Endothelial cell of umbilical vein (primary cell): Measurements from ENCODE around the gene AADAC. TPM values are rescaled to one million over a fixed set of nuclear protein-coding genes. Genes with fewer than 3 reads are reported as not detected.

Source experiments
- BruUV-seq: library from RNA; stranded (reverse); fragments of 400-500 nt; replicated peaks from 2 replicates; lab custom pipeline; 2021; lab: Mats Ljungman, UMichigan
- CTCF ChIA-PET: fragments of 300-600, 350-600 bp; sonication (Branson Sonifier 250); formaldehyde crosslinking; loops from one replicate; lab custom pipeline; 2021; ENCODE audit warnings: antibody characterized with exemption, inconsistent platforms; lab: Charles Lee
- POLR2A ChIA-PET: fragments of 300-600, 350-600 bp; sonication (Branson Sonifier 250); formaldehyde crosslinking; loops from one replicate; lab custom pipeline; 2021; ENCODE audit warnings: antibody characterized with exemption, inconsistent platforms; lab: Charles Lee
- DNase-seq: peaks from one replicate; pipeline ENCODE4 v3.0.0-alpha.2; 2011; ENCODE audit warnings: low read depth, low spot score
- FAIRE-seq: peaks from 2 replicates; lab custom pipeline; 2011; peaks lifted over from hg19 to GRCh38; lab: Jason Lieb, UNC
- H2AFZ ChIP-seq: 2 replicates; pipeline ENCODE4 v1.6.0; 2012; ENCODE audit warnings: low read depth, low read length, control low read depth, inconsistent platforms
- H3K27ac ChIP-seq: 2 replicates; pipeline ENCODE4 v1.5.1; 2011; ENCODE audit warnings: low read depth, mild to moderate bottlenecking, control low read depth, low read length, moderate library complexity; ENCODE audit not compliant: insufficient read depth
- H3K27me3 ChIP-seq, 2 experiments: 2 replicates each; pipeline versions ENCODE4 v1.6.0 to v1.6.1; 2011; ENCODE audit warnings: low read length in 2 of 2, mixed read lengths in 1 of 2; ENCODE audit not compliant: control insufficient read depth in 2 of 2, insufficient read depth in 2 of 2
- H3K36me3 ChIP-seq, 2 experiments: 2 replicates in 1 of 2; 3 replicates in 1 of 2; pipeline ENCODE4 v1.5.1; 2011; ENCODE audit warnings: low read length in 2 of 2, mild to moderate bottlenecking in 1 of 2, moderate library complexity in 1 of 2; ENCODE audit not compliant: control insufficient read depth in 2 of 2, insufficient read depth in 2 of 2; ENCODE audit errors: extremely low read depth in 1 of 2
- H3K4me1 ChIP-seq: 3 replicates; pipeline ENCODE4 v1.5.1; 2011; ENCODE audit warnings: mild to moderate bottlenecking, low read length; ENCODE audit not compliant: control insufficient read depth, insufficient read depth; ENCODE audit errors: extremely low read depth
- H3K4me2 ChIP-seq: 2 replicates; pipeline ENCODE4 v1.6.1; 2011; ENCODE audit warnings: low read length, control low read depth, mixed read lengths; ENCODE audit not compliant: insufficient read depth
- H3K4me3 ChIP-seq, 3 experiments: fragments of 200-600 bp in 1 of 3; sonication (generic), shearing (Covaris generic) in 1 of 3; replicated peaks in 1 of 3; 2 replicates each; pipeline ENCODE4 v1.5.1; 2011 to 2016; ENCODE audit warnings: control low read depth in 3 of 3, low read length in 3 of 3, mild to moderate bottlenecking in 2 of 3, inconsistent platforms in 1 of 3, low read depth in 1 of 3, moderate library complexity in 1 of 3; ENCODE audit not compliant: insufficient read depth in 1 of 3
- H3K79me2 ChIP-seq: 2 replicates; pipeline ENCODE4 v1.6.0; 2012; ENCODE audit warnings: low read length, inconsistent platforms; ENCODE audit not compliant: control insufficient read depth, insufficient read depth
- H3K9ac ChIP-seq: replicated peaks from 2 replicates; pipeline ENCODE3; 2011; ENCODE audit warnings: low read length, control low read depth; ENCODE audit not compliant: insufficient read depth; ENCODE audit errors: extremely low read depth
- H3K9me1 ChIP-seq: replicated peaks from 3 replicates; pipeline ENCODE4 v1.6.0; 2011; ENCODE audit warnings: mild to moderate bottlenecking, low read length; ENCODE audit not compliant: control insufficient read depth, insufficient read depth; ENCODE audit errors: extremely low read depth
- H3K9me3 ChIP-seq: replicated peaks from 2 replicates; pipeline ENCODE4 v1.5.1; 2012; ENCODE audit warnings: low read length, inconsistent platforms; ENCODE audit not compliant: control insufficient read depth, insufficient read depth
- H4K20me1 ChIP-seq: replicated peaks from 2 replicates; pipeline ENCODE3; 2011; ENCODE audit warnings: mild to moderate bottlenecking, low read length; ENCODE audit not compliant: control insufficient read depth, insufficient read depth; ENCODE audit errors: extremely low read depth
- CTCF ChIP-seq, 2 donors: IDR thresholded peaks; 1 replicate in 1 of 2; 2 replicates in 1 of 2; pipeline ENCODE4 v1.5.1; 2011; ENCODE audit warnings: low read length in 2 of 2, mild to moderate bottlenecking in 2 of 2, moderate library complexity in 2 of 2, control low read depth in 1 of 2, inconsistent platforms in 1 of 2, low read depth in 1 of 2; ENCODE audit not compliant: insufficient read depth in 1 of 2; ENCODE audit errors: extremely low read depth in 1 of 2
- EZH2 ChIP-seq: IDR thresholded peaks from 2 replicates; pipeline ENCODE4 v1.6.1; 2012; ENCODE audit warnings: borderline replicate concordance, low read depth, mild to moderate bottlenecking, moderate library complexity, low read length, inconsistent platforms; ENCODE audit not compliant: severe bottlenecking
- FOS ChIP-seq: IDR thresholded peaks from 2 replicates; pipeline ENCODE4 v1.6.1; 2011; ENCODE audit warnings: mild to moderate bottlenecking, low read length, moderate library complexity, borderline replicate concordance; ENCODE audit not compliant: insufficient read depth
- GATA2 ChIP-seq: IDR thresholded peaks from 2 replicates; pipeline ENCODE4 v1.7.0; 2011; ENCODE audit warnings: low read depth, mild to moderate bottlenecking, moderate library complexity, mixed read lengths, low read length; ENCODE audit not compliant: insufficient read length, insufficient read depth
- JUN ChIP-seq: IDR thresholded peaks from 2 replicates; pipeline ENCODE4 v1.6.1; 2011; ENCODE audit warnings: borderline replicate concordance, low read depth; ENCODE audit not compliant: insufficient read length, insufficient read depth
- MAX ChIP-seq: IDR thresholded peaks from 2 replicates; pipeline ENCODE4 v1.6.1; 2011; ENCODE audit not compliant: insufficient read depth, insufficient read length
- POLR2A ChIP-seq: IDR thresholded peaks from 2 replicates; pipeline ENCODE4 v1.6.1; 2012; ENCODE audit warnings: low read depth, mild to moderate bottlenecking, control low read depth, low read length
- POLR2AphosphoS5 ChIP-seq: IDR thresholded peaks from 2 replicates; pipeline ENCODE4 v1.6.1; 2012; ENCODE audit warnings: low read depth, mild to moderate bottlenecking, control low read depth, low read length, moderate library complexity; ENCODE audit not compliant: insufficient read depth
- dilution Hi-C: fragments of 300-500 bp; cut with MboI; formaldehyde crosslinking; loops from one replicate; pipeline ENCODE4 v1.15.0; 2019; ENCODE audit warnings: low sequenced_read_pairs; ENCODE audit not compliant: extremely low pct_ligation_motif_present
- intact Hi-C: fragments of 100-400 bp; cut with micrococcal nuclease; formaldehyde crosslinking; loops from one replicate; pipeline ENCODE4 v1.10.0; 2022
- polyA plus RNA-seq, 4 experiments: library from polyadenylated mRNA; depleted of rRNA in 3 of 4; stranded (reverse) in 3 of 4; unstranded in 1 of 4; fragments of >200 nt; gene quantifications; 2 replicates each; pipeline versions ENCODE4 v1.2.1 to v1.2.3, GENCODE V29; 2011 to 2012; ENCODE audit warnings: missing spikeins in 1 of 4
- total RNA-seq: library from RNA; stranded (reverse); gene quantifications from 2 replicates; pipeline ENCODE4 v1.2.3, GENCODE V29; 2021

The AADAC gene
- total and polyA plus RNA-seq, 2 donors (not counting 3 experiments of a cell fraction or from before 2014, with no cell fraction given), result 0.27 to 0.62 TPM

- H2AFZ ChIP-seq, result peak overlapping the region; percentile 77
- POLR2A ChIA-PET, result no interaction called here
- peak overlapping the region; percentile 64 for H3K9ac ChIP-seq
- FAIRE-seq (no peak), DNase-seq (peak; percentile 79)
- peak overlapping the region; percentile 77 for H3K4me2 ChIP-seq
- H3K9me1 ChIP-seq, result no peaks in the 10 kb centered on the region
- no peaks in the 10 kb centered on the region for H3K27me3 ChIP-seq
- H3K36me3 ChIP-seq, result no peaks in the 10 kb centered on the region
- no peaks in the 10 kb centered on the region for H4K20me1 ChIP-seq
- CTCF ChIA-PET, result interaction anchor here (1.1 to 1.8 kb wide), 5 partner anchors 11 to 304 kb away, joined by 3 to 5 read pairs (median 4); no protein-coding TSS in a partner anchor
- H3K9me3 ChIP-seq, result no peaks in the 10 kb centered on the region
- H3K4me3 ChIP-seq, result peak overlapping the region in 1 of 3 experiments; percentile 16
- intact Hi-C loops, result loop anchor here (1.0 to 5.0 kb wide), 7 partner anchors 22 to 1009 kb away; partner anchors contain the start of gene SIAH2
- TF ChIP-seq CTCF (IDR thresholded peaks at IDR 0.05; ENCODE audit: extremely low read depth in 1 of 2, insufficient read depth in 1 of 2, low read depth in 1 of 2, low read length in 2 of 2) (no peak), POLR2A (no peak), FOS (no peak), MAX (no peak), GATA2 (no peak), EZH2 (no peak), POLR2AphosphoS5 (no peak), JUN (no peak)
- H3K27ac ChIP-seq, result peak overlapping the region; percentile 80
- H3K79me2 ChIP-seq, result peaks cover 3% of the 10 kb centered on the region
- dilution Hi-C loops, result no loop called here
- H3K4me1 ChIP-seq, result peaks cover 53% of the 10 kb centered on the region
- no TSS peak for BruUV-seq
Observed at GRCh38 chr3:151770956-151771355, 43.0 kb upstream of the AADAC start.
